A172 (cell line): ENCODE measurements around the gene TNFRSF1B. TPM values are rescaled to one million over a fixed set of nuclear protein-coding genes. Genes with fewer than 3 reads are reported as not detected.

Experiments
- DNase-seq: peaks from one replicate; pipeline ENCODE4 v3.0.0-alpha.2; 2015; ENCODE audit warnings: low spot score
- total RNA-seq: library from RNA; depleted of rRNA; stranded (reverse); fragments of >200 nt; shearing (Covaris generic); gene quantifications from 2 replicates; pipeline ENCODE4 v1.2.3, GENCODE V29; 2014

TNFRSF1B gene
- total RNA-seq, 1 experiment from 2014 or later: not detected

GRCh38 chr1:12141163-12141850, 25.5 kb upstream of the TNFRSF1B start:
- no peak for DNase-seq

GRCh38 chr1:12142141-12142823, 24.5 kb upstream of the TNFRSF1B start:
- DNase-seq: no peak

GRCh38 chr1:12142891-12143630, 23.7 kb upstream of the TNFRSF1B start:
- no peak for DNase-seq

GRCh38 chr1:12143631-12144155, 23.1 kb upstream of the TNFRSF1B start:
- DNase-seq: peak; percentile 90

- peak; percentile 33 for DNase-seq
These were observed 22.6 kb upstream of the TNFRSF1B start for GRCh38 chr1:12144236-12144635.

GRCh38 chr1:12144969-12145368, 21.8 kb upstream of the TNFRSF1B start:
- no peak for DNase-seq

- no peak for DNase-seq
These were observed 21.0 kb upstream of the TNFRSF1B start for GRCh38 chr1:12145616-12146342.

GRCh38 chr1:12146343-12147112, 20.3 kb upstream of the TNFRSF1B start:
- DNase-seq: no peak

GRCh38 chr1:12147201-12147701, 19.5 kb upstream of the TNFRSF1B start:
- no peak for DNase-seq

GRCh38 chr1:12148160-12148957, 18.4 kb upstream of the TNFRSF1B start:
- DNase-seq: peak; percentile 78

GRCh38 chr1:12148958-12149790, 17.6 kb upstream of the TNFRSF1B start:
- no peak for DNase-seq

- no peak for DNase-seq
These were observed 17.0 kb upstream of the TNFRSF1B start for GRCh38 chr1:12149791-12150175.

- DNase-seq: no peak
These were observed 16.2 kb upstream of the TNFRSF1B start for GRCh38 chr1:12150456-12151200.

GRCh38 chr1:12151465-12151864, 15.3 kb upstream of the TNFRSF1B start:
- DNase-seq: no peak

GRCh38 chr1:12152113-12152891, 14.5 kb upstream of the TNFRSF1B start:
- DNase-seq: no peak

- peak; percentile 58 for DNase-seq
These were observed 13.5 kb upstream of the TNFRSF1B start for GRCh38 chr1:12153181-12153785.

- DNase-seq: no peak
These were observed 11.5 kb upstream of the TNFRSF1B start for GRCh38 chr1:12155328-12155727.
